AG20443 (cell line): ENCODE measurements around the gene AMELY.
A peak's percentile ranks its signal among the peaks of the same experiment; 100 is the strongest.
"Not testable (repeated sequence)": the region's sequence is repeated elsewhere in the genome, so short reads cannot be mapped to it uniquely, and the experiment has no call there.

ENCODE experiments used
- DNase-seq: peaks from one replicate; pipeline ENCODE4 v3.0.0; 2012; ENCODE audit warnings: low spot score, mixed read lengths

AMELY gene, protein sequence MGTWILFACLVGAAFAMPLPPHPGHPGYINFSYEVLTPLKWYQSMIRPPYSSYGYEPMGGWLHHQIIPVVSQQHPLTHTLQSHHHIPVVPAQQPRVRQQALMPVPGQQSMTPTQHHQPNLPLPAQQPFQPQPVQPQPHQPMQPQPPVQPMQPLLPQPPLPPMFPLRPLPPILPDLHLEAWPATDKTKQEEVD

GRCh38 chrY:6911253-6911881 lies at the start of gene AMELY:
AMELY (minus strand) TSS chrY:6911752; CDS start chrY:6872608, 39,144 bp downstream.
- no peak for DNase-seq

- no peak for DNase-seq
Measured at GRCh38 chrY:6949947-6950346, 38.4 kb upstream of the AMELY start.

DNA sequence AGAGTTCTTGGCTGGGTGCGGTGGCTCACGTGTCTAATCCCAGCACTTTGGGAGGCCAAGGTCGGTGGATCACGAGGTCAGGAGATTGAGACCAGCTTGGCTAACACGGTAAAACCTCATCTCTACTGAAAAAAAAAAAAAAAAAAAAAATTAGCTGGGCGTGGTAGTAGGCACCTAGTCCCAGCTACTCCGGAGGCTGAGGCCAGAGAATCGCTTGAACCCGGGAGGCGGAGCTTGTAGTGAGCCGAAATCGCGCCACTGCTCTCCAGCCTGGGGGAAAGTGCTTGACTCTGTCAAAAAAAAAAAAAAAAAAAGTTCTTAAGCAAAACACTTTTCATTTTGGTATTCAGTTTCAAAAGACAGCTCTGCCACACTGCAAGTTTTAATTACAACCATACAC lies 36.8 kb upstream of the AMELY start:
- no peak for DNase-seq

GRCh38 chrY:6947695-6948094 lies 36.1 kb upstream of the AMELY start:
- DNase-seq, result no peak

DNA sequence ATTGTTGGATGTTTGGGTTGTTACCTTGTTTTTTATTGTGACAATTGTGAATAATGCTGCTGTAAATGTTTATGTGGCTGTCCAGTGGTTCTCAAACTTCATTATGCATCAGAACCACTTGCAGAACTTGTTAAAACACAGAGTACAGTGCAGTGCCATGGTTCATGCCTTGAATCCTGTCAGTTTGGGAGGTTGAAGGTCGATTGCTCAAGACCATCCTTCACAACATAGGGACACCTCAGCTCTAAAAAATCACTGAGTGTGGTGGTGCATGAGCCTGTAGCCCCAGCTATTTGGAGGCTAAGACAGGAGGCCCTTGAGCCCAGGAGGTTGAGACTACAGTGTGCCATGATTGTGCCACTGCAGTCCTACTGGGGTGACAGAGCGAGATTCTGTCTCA lies 23.9 kb upstream of the AMELY start:
- no peak for DNase-seq

DNA sequence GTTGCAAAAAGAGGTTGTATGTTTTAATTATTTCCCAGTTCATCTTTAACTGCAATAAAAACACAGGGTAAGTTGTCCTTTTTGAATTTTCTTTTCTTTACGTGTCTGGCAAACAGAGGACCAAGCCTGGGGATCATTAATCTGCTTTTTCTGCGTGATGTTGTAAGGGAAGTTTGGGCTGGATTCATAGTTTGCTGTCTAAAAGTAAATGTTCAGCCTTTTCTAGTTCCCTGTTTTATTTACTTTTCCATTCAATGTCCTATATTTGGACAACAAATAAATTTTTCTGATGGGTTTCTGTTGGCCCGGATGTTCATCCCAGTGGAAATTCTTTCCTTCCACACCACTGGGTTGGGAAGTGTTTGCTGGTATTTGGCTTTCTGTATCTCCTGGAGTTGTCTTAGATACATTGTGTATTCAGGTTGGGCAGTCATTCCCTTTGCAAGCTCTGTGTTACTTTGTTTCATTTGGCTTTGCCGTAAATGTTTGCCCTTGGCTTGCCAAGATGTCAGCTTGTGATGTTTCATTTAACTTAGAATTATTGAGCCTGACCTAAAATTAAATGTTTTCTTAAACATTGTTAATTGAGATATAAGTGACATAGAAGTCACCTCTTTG lies 20.3 kb upstream of the AMELY start:
- no peak for DNase-seq

GRCh38 chrY:6929237-6929636 lies 17.7 kb upstream of the AMELY start:
- no peak for DNase-seq

DNA sequence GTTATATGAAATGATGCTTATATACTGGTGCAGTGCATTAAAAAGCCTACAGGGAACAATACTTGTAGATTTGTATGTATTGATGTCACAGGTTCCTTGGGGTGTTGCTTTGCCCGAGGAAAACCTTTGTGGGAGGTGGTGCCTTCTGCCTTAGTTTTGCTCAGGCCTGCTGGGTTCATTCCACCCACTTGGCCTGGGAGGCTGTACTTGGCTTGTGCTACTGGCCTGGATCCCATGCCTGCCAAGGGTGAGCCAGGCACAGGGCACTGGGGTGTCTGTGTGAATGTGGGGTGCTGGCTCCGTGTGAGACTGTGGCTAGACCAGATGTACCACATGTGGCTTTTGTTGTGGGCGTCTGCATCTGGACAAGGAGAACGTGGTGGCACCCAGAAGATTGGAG lies 16.7 kb upstream of the AMELY start:
- DNase-seq, result no peak

DNA sequence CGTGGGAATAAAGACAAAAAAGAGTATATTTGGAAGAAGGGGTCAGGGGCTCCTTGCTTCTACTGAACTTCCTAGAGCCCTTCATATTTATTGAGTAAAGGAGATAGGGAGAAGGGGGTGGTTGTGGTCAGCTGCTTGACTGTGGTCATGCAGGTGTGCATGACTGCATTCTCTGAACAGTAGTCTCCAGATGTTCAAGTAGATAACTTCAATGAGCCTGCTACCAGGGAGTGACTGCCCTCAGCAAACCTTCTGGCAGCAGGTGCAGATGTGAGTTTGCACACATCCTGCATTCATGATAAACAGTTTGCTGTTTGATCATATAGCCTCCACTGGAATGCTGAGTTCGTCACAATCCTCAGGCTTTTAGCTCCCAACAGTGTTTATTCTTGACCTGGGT lies 9.5 kb upstream of the AMELY start:
- DNase-seq, result no peak

GRCh38 chrY:6913362-6913761 lies 1.8 kb upstream of the AMELY start:
- DNase-seq, result no peak

DNA sequence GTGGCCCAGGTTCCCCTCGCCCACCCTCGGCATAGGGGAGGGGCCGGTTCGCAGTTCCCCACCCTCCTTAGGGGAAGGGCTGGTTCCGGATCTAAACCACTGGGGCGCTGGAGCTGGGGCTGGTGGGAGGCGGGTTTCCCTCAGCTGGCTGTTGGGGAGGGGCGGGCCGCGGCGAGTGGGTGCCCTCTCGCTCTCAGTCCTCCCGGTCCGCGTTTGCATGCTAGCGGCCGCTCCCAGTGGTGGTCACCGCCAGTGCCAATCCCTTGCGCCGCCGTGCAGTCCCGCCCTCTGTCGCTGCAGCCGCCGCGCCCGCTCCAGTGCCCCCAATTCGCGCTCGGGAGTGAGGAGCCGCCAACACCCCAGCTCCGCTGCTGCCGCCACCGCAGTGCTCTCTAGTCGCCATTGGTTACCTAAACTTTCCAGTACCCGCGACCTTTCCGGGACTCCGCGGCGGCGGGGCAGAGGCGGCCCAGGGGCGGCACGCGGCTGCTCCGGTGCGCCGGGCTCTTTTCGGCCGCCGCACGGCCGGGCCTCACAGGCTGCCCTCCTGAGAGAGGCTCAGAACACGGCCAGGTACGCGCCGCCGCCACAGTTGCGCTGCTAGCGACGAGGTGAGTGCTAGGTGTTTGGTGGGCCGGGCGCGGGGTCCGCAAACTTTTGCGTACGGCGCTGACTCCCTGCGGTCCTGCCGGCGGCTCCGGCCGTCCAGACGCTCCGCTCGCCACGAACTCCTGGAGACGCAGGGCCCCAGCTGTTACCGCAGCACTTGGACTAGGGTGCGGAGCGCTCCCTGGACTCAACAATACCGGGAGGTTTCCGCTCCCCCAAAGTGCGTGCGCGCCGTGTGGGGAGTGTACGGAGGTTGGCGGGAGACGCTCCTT lies 940 bp downstream of the AMELY start, which contains the start of gene TBL1Y:
TBL1Y (plus strand) TSS at position 326 of the 881 bp plus-strand sequence. CDS start 114,388 bp downstream, outside the sequence.
- DNase-seq, result peak; percentile 6

DNA sequence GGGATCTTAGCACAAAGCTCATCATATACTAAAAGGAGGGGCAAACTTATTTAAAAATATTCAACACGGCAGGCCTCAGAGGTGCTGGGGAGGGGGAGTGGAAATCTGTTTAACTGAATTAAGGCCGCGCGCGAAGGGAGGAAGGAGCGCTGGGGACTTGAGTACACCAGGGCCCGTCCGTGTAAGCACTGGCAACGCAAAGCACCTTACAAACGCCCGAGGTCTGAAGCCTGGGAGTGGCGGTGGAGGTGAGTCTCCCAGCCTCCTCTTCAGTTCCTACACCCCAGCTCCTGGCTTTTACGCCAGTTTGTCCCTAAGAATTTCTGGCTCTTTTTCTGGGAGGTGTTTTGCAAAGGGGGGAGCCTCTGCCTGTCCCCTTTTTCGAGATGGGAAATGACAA lies 1.7 kb downstream of the AMELY start:
- DNase-seq, result no peak

DNA sequence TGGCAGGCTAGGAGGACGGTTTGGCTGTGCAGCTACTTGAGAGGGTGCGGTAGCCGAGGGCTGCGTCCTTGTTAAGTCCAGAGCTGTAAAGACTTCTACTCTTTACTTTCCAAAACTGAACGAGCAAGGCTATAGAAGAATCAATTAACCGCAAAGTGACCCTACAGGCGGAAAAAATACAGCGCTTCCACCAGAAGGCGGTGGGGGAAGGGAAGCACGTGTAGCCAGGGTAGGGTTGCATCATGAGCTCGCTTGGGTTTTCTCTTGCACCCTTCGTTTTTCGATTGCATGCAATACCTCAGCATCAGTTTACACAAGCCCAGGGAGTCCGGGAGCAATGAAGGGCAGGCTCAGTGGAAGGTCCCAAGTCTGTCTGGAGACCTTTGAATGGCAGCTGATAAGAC lies 2.4 kb downstream of the AMELY start:
- no peak for DNase-seq

DNA sequence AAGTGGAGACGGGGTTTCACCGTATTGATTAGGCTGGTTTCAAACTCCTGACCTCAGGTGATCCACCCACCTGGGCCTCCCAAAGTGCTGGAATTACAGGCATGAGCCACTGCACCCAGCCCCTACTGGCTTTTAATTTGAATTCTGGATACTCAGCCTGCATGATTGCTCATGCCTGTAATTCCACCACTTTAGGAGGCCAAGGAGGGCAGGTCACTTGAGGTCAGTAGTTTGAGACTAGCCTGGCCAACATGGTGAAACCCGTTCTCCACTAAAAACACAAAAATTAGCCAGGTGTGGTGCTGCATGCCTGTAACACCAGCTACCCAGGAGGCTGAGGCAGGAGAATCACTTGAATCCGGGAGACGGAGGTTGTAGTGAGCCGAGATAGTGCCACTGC lies 3.5 kb downstream of the AMELY start:
- not testable (repeated sequence) for DNase-seq

- DNase-seq, result no peak
Measured at GRCh38 chrY:6907591-6907990, 4.0 kb downstream of the AMELY start.

DNA sequence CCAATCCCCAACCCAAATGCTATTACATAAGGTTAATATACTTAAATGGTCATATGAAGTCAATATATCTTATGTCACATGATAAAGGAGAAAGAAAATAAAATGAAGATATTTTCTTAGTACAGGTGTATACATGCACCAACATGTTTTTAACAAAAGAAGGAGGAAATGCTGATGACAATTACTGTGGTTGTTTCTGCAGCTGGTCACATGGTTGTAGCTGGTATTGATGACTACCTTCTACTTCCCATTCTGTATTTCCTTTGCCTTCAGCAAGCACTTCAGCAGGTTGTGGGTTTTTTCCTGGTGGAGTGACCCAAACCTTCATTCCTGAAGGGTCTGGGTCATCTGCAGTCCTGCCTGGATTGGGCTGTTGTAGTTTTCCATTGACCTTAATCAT lies 9.4 kb downstream of the AMELY start:
- not testable (repeated sequence) for DNase-seq

DNA sequence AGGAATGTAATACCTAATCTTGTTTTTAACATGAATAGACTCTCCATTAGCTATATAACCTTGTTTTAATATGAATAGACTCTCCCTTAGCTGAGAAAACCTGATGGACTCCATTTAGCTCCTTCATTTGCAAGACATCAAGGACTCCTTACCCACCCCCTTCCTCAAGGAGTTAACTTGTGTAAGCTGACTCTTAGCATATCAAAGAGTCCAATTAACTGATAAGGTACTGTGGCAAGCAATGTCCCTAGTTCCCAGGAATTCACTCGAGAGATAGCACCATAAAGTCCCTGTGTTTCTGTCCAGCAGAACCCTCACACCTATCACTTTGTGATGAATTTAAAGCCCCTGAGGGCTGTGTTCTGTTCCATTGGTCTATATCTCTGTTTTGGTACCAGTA lies 16.3 kb downstream of the AMELY start:
- DNase-seq, result no peak

GRCh38 chrY:6894496-6894895 lies 17.1 kb downstream of the AMELY start:
- DNase-seq, result no peak

GRCh38 chrY:6849384-6849783 lies 62.2 kb downstream of the AMELY start:
- no peak for DNase-seq

- DNase-seq, result not testable (repeated sequence)
Measured at GRCh38 chrY:6842650-6843049, 68.9 kb downstream of the AMELY start.
